Measurements from ENCODE around the gene FBL. TPM values are rescaled to one million over a fixed set of nuclear protein-coding genes. Genes with fewer than 3 reads are reported as not detected.

Gene FBL
- total RNA-seq, 1 experiment from 2014 or later, result 4,927 TPM

- POLR2A ChIA-PET, result interaction anchor here (0.6 to 6.4 kb wide), 3 partner anchors 8 to 418 kb away, joined by 5 to 177 read pairs (median 6); partner anchors contain the start of gene DYRK1B
- CTCF ChIA-PET, result interaction anchor here (0.5 to 7.7 kb wide), 4 partner anchors 15 to 122 kb away, joined by 4 to 121 read pairs (median 66); partner anchors contain the start of genes DYRK1B and PSMC4
- no TSS peak for BruUV-seq (replicated peaks)
- Histone ChIP-seq H3K4me3 (ENCODE audit: low read depth in 2 of 2, low read length in 2 of 2) (no peak overlapping the region), H3K9me3 (ENCODE audit: control insufficient read depth, insufficient read depth, low read depth, low read length) (no peaks in the 10 kb centered on the region), H3K36me3 (ENCODE audit: control insufficient read depth, insufficient read depth, low read length) (no peaks in the 10 kb centered on the region), H3K27me3 (ENCODE audit: control insufficient read depth, insufficient read depth, low read length) (no peaks in the 10 kb centered on the region), H3K4me1 (ENCODE audit: control insufficient read depth, insufficient read depth, low read length) (peaks cover 39% of the 10 kb centered on the region), H3K27ac (ENCODE audit: low read length) (peak overlapping the region; percentile 0; the same call in 1 of the 2 replicates)
- DNase-seq (ENCODE audit: low read depth, low spot score) (no peak), ATAC-seq (no peak)
- intact Hi-C loops (cut with micrococcal nuclease; ENCODE audit: unreplicated experiment) (no loop called here), in situ Hi-C loops (cut with HindIII; ENCODE audit: low pct_unique_long_range_greater_than_20kb, low sequenced_read_pairs) (loop anchor here (10.0 kb wide), 1 partner anchor 206 kb away; the partner anchor contains the start of gene ZNF780B)
- no peak for TF ChIP-seq POLR2AphosphoS5 (IDR thresholded peaks at IDR 0.05; ENCODE audit: low read depth, low read length)
- no peak for TF ChIP-seq REST (IDR thresholded peaks at IDR 0.05; ENCODE audit: insufficient read depth in 1 of 2, low read depth in 2 of 2, low read length in 1 of 2)
- no peak for TF ChIP-seq SIN3A (IDR thresholded peaks at IDR 0.05; ENCODE audit: borderline replicate concordance, insufficient read depth, low read depth, low read length)
These were observed 2.2 kb upstream of the FBL start for GRCh38 chr19:39848392-39848791.

GRCh38 chr19:39847525-39847924 is 1.3 kb upstream of the FBL start:
- CTCF ChIA-PET, result interaction anchor here (3.5 to 7.7 kb wide), 6 partner anchors 14 to 175 kb away, joined by 11 to 357 read pairs (median 83); partner anchors contain the start of genes DYRK1B and PSMC4
- intact Hi-C loops (cut with micrococcal nuclease; ENCODE audit: unreplicated experiment) (no loop called here), in situ Hi-C loops (cut with HindIII; ENCODE audit: low pct_unique_long_range_greater_than_20kb, low sequenced_read_pairs) (loop anchor here (10.0 kb wide), 1 partner anchor 207 kb away; the partner anchor contains the start of gene ZNF780B)
- BruUV-seq (replicated peaks), result no TSS peak
- no peaks in the 10 kb centered on the region for H3K36me3 ChIP-seq (ENCODE audit: control insufficient read depth, insufficient read depth, low read length)
- no peak overlapping the region for H3K4me3 ChIP-seq (ENCODE audit: low read depth in 2 of 2, low read length in 2 of 2)
- TF ChIP-seq POLR2AphosphoS5 (IDR thresholded peaks at IDR 0.05; ENCODE audit: low read depth, low read length), result no peak
- no peak for TF ChIP-seq REST (IDR thresholded peaks at IDR 0.05; ENCODE audit: insufficient read depth in 1 of 2, low read depth in 2 of 2, low read length in 1 of 2)
- no peak for TF ChIP-seq CTCF (IDR thresholded peaks at IDR 0.05)
- TF ChIP-seq TCF7L2 (IDR thresholded peaks at IDR 0.05; ENCODE audit: low read depth, low read length), result no peak
- no peak for TF ChIP-seq SIN3A (IDR thresholded peaks at IDR 0.05; ENCODE audit: borderline replicate concordance, insufficient read depth, low read depth, low read length)
- H3K9me3 ChIP-seq (ENCODE audit: control insufficient read depth, insufficient read depth, low read depth, low read length), result no peaks in the 10 kb centered on the region
- POLR2A ChIA-PET, result interaction anchor here (0.6 to 6.8 kb wide), 9 partner anchors 9 to 418 kb away, joined by 3 to 177 read pairs (median 7); partner anchors contain the start of genes DYRK1B and PSMC4
- no peak for ATAC-seq
- DNase-seq (ENCODE audit: low read depth, low spot score), result no peak
- H3K27me3 ChIP-seq (ENCODE audit: control insufficient read depth, insufficient read depth, low read length), result no peaks in the 10 kb centered on the region
- H3K27ac ChIP-seq (ENCODE audit: low read length), result peak overlapping the region; percentile 83
- H3K4me1 ChIP-seq (ENCODE audit: control insufficient read depth, insufficient read depth, low read length), result peaks cover 47% of the 10 kb centered on the region

All from Panc1 (cell line).